NCI-H748 (cell line): ENCODE results near the gene NCCRP1.
A peak's percentile ranks its signal among the peaks of the same experiment; 100 is the strongest.
"Not testable (repeated sequence)": the region's sequence is repeated elsewhere in the genome, so short reads cannot be mapped to it uniquely, and the experiment has no call there.

Experiments used
- DNase-seq: peaks from one replicate; lab custom pipeline; 2025; ENCODE audit not compliant: unreplicated experiment; lab: John Stamatoyannopoulos, UW

NCCRP1 gene

DNA sequence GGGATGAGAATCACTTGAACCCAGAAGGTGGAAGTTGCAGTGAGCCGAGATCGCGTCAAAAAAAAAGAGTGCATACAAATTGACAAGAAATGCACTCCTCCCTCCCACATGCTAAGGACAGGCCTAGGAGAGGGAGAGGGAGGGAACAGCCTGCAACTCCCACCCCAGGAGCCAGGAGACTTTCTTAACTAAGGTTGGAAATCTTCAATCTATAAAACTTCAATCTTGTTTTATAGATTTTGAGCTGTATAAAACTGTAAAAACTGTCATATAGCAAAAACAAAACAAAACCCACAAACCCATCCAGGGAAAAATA, 8.6 kb downstream of the NCCRP1 start:
- no peak for DNase-seq

DNA sequence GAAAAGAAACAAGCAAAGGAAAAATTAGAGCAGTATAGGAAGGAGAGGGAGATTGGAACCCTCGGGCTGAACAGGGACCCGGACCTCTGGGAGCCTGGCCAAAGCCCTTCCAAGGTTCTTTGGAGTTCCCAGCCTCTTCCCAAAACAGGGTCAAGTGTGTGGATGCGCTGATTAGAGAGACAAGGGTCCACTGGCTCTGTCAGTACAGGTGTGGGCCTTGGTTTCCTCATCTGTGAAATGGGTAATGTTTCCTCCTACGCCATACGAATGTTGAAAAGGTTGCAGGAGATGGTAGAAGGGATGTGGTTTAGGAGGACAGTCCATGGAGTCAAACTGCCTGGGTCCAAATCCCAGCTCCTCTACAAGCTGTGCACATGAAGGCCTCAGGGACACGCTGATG, 9.4 kb downstream of the NCCRP1 start:
- DNase-seq, result no peak

DNA sequence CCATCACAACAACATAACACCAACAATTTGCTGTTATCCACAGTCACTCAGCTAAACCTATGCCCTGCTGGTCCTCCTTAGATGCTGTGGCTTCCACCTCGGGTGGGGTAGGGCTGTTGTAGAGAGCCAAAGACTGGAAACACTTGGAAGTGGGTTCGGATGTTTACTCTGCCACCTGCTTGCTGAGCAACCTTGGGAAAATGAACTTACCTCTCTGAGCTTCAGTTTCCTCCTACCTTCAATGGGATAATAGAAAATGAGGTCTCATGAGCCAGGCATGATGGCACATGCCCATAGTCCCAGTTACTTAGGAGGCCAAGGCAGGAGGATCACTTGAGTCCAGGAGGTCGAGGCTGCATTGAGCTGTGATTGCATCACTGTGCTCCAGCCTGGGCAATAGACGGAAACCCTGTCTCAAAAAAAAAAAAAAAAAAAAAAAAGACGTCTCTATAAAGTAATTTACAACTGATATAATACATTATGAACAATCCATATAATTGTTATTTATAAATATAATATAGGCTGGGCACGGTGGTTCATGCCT, 10.6 kb downstream of the NCCRP1 start:
- DNase-seq, result no peak

DNA sequence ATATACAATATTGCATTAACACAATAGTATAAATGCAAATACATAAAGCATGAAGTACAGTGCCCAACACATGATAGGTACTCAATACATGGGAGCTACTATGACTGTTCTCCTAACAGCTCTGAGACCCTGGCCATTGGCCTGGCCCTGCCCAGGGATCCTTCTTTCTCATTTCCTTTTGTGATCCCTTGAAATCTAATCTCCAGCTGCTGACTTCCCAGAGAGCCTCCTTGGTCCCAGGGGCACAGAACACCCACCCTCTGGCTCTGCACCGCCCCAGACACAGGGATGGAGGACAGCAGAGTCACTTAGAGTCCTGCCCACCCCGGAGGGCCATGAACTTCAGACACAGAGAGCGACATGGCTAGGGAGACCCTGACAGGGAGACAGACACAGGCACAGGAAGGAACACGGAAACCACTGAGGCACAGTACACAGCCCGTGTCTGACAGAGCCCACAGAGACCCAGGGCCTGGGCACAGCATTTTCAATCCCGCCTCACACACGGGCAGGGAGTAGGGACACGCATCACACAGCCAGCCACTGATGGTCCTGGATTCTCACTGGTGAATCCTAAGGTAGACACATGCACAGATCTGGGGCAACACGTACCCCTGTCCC, 11.5 kb downstream of the NCCRP1 start:
- no peak for DNase-seq

DNA sequence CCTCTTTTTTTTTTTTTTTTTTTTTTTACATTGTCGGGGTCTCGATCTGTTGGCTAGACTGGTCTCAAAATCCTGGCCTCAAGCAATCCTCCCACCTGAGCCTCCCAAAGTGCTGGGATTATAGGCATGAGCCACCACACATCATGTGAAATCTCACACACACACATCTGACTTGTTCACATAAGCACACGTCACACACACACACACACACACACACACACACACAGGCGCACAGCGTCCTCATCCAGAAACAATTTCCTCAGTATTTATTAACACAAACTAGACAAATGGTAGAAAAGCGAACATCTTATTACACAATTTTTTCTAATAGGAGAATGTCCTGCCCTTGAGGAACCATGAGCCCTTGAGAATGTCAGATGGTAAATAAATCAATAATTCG, 12.4 kb downstream of the NCCRP1 start:
- no peak for DNase-seq

- DNase-seq, result no peak
These were observed 15.1 kb downstream of the NCCRP1 start for GRCh38 chr19:39211731-39212374.

DNA sequence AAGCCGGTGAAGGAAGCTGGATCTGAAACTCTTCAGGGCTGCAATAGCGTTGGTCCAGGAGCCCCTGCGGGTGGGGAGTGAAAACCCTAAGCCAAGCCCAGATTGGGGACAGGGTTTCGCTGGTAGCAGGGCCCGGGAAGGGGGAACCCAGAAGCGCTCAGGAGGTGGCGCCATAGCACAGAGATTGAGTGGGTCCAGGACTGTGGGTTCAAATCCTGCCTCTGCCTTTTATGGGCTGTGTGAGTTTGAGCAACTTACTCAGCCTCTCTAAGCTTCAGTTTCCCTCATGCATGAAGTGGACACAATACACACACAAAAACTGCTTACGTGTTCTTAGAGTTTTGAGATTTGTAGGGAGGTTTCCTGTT, 15.6 kb downstream of the NCCRP1 start:
- DNase-seq, result peak; percentile 46

- not testable (repeated sequence) for DNase-seq
These were observed 18.6 kb downstream of the NCCRP1 start for GRCh38 chr19:39215323-39215722.

DNA sequence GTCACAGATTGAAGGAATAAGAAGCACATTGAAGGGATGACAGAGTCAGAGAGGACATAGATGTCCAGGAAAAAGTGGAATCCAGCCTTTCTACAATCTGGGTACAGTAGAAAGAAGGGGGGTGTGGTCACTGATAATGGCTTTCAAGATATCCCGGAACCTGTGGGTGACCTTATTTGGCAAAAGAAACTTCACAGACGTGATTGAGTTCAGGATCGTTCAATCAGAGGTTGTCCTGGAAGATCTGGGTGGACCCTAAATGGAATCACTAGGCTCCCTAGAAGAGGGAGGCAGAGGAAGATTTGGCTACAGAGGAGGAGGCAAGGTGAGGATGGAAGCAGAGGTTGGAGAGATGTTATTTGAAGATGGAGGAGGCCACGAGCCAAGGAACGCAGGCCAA, 20.3 kb downstream of the NCCRP1 start:
- DNase-seq, result no peak

- peak; percentile 71 for DNase-seq
These were observed 21.7 kb downstream of the NCCRP1 start for GRCh38 chr19:39218230-39219007.

DNA sequence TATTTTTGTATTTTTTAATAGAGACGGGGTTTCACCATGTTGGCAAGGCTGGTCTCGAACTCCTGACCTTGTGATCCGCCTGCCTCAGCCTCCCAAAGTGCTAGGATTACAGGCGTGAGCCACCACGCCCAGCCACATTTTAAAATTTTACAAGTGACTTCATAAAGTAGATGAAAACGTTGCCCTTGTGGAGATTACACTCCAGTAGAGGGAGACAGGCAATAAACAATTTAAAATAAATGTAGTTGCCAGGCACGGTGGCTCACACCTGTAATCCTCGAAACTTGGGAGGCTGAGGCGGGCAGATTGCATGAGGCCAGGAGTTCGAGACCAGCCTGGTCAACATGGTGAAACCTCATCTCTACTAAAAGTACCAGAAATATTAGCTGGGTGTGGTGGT, 22.3 kb downstream of the NCCRP1 start:
- DNase-seq, result not testable (repeated sequence)

DNA sequence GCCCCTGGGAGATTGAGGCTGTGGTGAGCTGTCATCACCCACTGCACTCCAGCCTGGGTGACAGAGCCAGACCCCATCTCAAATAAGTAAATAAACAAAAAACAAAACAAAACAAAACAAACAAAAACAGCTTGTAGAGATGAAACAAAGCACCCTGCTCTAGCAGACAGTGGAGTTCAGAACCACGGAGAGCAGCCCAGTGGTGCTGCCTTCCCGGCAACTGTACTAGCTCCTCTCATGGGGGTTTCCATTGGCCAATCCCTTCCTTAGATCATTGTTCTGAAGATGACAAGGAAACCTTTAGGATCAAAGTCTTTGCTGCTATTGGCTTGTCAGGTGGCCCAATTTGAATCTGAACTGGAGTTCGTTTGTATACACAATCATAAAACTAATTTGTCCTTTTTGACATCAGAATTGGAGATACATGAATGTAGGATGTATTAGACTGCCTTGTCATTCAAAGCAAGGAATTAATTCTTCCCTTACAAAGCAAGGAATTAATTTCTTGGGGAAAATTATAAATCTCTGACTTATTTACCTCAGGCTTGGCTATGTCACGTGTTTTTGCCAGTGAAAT, 27.0 kb downstream of the NCCRP1 start:
- no peak for DNase-seq

GRCh38 chr19:39224910-39225309, 28.1 kb downstream of the NCCRP1 start:
- DNase-seq, result no peak

DNA sequence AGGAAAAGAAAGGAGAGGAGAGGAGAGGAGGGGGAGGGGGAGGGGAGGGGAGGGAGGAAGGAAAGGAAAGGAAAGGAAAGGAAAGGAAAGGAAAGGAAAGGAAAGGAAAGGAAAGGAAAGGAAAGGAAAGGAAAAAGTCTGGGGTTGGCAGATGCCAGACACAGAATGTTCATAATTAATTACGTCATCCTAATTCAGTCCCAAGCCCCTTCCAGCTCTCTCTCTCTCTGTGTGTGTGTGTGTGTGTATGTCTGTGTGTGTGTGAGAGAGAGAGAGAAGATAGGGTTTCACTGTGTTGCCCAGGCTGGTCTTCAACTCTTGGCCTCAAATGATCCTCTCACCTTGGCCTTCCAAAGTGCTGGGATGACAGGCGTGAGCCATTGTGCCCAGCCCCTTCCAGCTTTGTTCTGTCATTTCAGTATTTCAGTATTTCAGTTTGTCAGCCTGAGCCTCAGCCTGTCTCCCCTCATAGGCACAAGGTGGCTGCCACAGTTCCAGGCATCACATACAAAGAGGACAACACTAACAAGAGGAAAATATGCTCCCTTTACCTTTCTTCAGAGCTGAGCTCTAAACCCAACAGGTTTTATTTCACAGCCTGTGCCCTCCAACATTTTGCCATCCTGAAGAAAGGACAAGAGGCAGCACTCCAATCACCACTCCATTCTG, 33.5 kb downstream of the NCCRP1 start:
- DNase-seq, result no peak

DNA sequence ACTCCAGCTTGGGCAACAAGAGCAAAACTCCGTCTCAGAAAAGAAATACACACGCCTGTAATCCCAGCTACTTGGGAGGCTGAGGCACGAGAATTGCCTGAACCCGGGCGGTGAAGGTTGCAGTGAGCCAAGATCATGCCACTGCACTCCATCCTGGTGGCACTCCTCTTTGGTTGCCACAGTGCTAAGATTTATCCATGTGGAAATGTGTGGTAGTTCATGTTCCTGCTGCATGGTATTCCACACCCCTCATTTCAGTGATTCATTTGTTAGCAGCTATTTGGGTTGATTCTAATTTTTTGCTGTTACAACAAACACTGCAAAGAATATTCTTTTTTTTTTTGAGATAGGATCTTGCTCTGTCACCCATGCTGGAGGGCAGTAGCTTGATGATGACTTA, 35.9 kb downstream of the NCCRP1 start:
- no peak for DNase-seq

DNA sequence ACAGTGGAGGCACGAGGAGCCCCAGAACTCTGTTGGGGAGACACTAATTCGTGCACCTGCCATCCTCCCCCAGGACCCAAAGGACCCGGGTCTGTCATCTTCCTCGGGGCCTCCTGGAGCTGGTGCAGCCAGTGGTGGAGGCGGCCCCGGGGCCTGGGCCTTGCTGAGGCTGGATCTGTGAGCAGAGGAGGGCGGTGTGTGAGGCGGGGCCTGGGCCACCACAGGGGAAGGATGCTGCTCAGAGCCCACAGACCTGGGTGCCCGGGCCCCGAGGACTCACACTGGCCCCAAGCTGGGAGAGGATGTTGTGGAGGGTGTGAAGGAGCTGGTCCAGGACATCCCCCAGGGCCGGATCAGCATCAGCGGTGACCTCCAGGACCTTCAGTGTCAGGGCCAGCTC, 39.8 kb downstream of the NCCRP1 start:
- DNase-seq, result no peak

DNA sequence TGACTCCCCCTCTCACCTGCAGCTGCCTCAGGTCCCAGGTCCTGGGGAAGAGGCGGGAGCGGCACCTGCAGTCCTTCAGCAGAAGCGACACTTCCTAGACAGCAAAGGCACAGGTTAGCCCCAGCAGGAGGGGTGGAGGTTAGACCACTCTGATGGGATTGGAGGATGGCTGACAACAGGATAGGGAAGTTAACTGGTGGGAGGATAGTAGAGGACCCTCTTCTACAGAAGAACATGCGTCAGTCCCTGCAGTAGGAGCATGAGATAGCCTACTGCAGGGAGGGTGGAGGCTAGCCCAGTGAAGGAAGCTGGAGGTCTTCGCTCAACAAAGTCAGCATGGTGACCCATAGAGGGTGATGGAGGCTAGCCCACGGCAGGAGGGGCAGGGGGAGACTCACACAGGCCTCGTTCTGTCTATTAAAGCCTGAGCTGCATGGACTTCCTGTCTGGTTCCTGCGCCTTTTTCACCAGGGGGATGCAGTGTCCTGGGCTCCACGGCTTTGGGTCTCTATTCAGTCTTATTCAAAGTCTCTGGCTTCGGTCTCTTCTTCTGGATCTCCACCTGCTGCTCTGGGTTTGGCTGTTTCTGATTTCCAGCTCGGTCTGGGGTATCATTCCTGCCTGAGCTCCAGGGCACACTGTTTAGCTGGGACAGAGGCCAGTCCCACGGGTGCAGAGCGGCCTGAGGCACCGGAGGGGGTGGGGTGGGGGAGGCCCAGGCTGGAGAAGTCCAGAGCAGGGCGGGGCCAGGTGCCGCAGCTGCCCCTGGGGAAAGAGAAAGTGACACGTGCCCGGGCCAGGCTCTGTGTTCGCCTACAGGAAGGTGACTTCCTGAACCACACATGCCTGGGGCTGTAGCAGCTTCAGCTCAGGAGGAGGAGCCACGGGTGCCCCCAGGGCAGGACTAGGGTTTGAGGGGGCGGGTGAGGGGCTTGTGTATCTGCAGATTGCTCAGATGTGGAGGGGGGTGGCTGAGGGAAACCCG, 40.7 kb downstream of the NCCRP1 start:
- peak; percentile 46 for DNase-seq

GRCh38 chr19:39238209-39238608, 41.4 kb downstream of the NCCRP1 start:
- DNase-seq, result no peak

DNA sequence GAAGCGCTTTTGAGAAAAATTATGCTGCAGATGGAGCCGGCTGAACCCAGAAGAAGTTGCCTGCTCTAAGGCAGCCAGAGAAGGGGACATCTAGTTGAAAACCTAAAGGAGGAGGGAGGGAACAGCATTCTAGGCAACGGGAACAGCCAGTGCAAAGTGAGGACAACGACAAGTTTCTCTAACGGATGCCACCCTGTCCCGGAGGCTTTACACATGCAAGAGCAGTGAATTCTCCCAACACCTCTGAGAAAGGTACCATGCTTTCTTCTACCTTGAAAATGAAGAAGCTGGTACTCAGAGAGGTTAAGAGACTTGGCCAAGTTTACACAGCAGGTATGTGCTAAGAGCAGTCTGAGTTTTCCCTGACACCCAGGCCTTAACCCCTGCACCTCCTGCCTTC, 42.2 kb downstream of the NCCRP1 start:
- DNase-seq, result no peak

DNA sequence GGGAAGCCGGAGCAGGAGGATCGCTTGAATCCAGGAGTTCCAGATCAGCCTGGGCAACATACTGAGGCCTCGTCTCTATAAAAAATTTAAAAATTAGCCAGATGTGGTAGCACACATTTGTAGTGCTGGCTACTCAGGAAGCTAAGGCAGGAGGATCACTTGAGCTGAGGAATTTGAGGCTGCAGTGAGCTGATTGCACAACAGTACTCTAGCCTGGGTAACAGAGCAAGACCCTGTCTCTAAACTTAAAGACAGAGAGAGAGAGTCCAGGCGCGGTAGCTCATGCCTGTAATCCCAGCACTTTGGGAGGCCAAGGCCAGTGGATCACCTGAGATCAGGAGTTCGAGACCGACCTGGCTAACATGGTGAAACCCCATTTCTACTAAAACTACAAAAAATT, 43.7 kb downstream of the NCCRP1 start:
- no peak for DNase-seq
